Right atrium auricular region (tissue), 2 donors: ENCODE results near the gene GLS. TPM values are rescaled to one million over a fixed set of nuclear protein-coding genes. Genes with fewer than 3 reads are reported as not detected.

Experiments
- DNase-seq: peaks from one replicate; pipeline ENCODE4 v3.0.0-alpha.2; 2019; ENCODE audit warnings: low spot score
- H3K27ac ChIP-seq, 2 donors: fragments of 200-600 bp; sonication (generic); 1 replicate in 1 of 2; 2 replicates in 1 of 2; pipeline ENCODE4 v1.5.1; 2016 to 2019
- H3K27me3 ChIP-seq, 2 donors: fragments of 200-600 bp; sonication (generic); one replicate each; pipeline versions ENCODE4 v1.5.1 to v1.6.0; 2017 to 2019
- H3K36me3 ChIP-seq: fragments of 200-600 bp; sonication (generic); one replicate; pipeline ENCODE4 v1.5.1; 2016
- H3K4me1 ChIP-seq, 2 donors: fragments of 200-600 bp; sonication (generic); one replicate each; pipeline versions ENCODE4 v1.5.1 to v1.6.0; 2017 to 2019
- H3K4me3 ChIP-seq, 2 donors: fragments of 200-600 bp; sonication (generic); 1 replicate in 1 of 2; 2 replicates in 1 of 2; pipeline ENCODE4 v1.5.1; 2017 to 2019; ENCODE audit warnings: mild to moderate bottlenecking in 1 of 2, moderate library complexity in 1 of 2
- H3K9me3 ChIP-seq, 2 donors: fragments of 200-600 bp; sonication (generic); one replicate each; pipeline ENCODE4 v1.5.1; 2019
- CTCF ChIP-seq, 2 donors: fragments of 200-600 bp; sonication (generic); IDR thresholded peaks; one replicate each; pipeline ENCODE4 v1.5.1; 2019; ENCODE audit warnings: antibody characterized with exemption in 2 of 2
- total RNA-seq, 2 donors: library from RNA; depleted of rRNA; stranded (reverse); fragments of >200 nt; gene quantifications; one replicate each; pipeline ENCODE4 v1.1.0, GENCODE V29; 2016

Gene GLS
- total RNA-seq, 2 donors from 2014 or later = 53.7 to 77.2 TPM

- H3K4me1 ChIP-seq = peaks cover 0 to 58% of the 10 kb centered on the region in 2 donors
- no peak for TF ChIP-seq CTCF (IDR thresholded peaks at IDR 0.05)
- DNase-seq = no peak
- H3K9me3 ChIP-seq = no peaks in the 10 kb centered on the region
- H3K36me3 ChIP-seq = peaks cover 11% of the 10 kb centered on the region
- peak overlapping the region in 1 of 2 donors; percentile 9 for H3K27ac ChIP-seq
- no peaks in the 10 kb centered on the region for H3K27me3 ChIP-seq
- no peak overlapping the region for H3K4me3 ChIP-seq
Measured at GRCh38 chr2:190891372-190891771, 10.8 kb downstream of the GLS start.

- Histone ChIP-seq H3K9me3 (no peaks in the 10 kb centered on the region), H3K4me1 (peaks cover 0 to 55% of the 10 kb centered on the region in 2 donors), H3K27ac (peak overlapping the region in 1 of 2 donors; percentile 9), H3K27me3 (no peaks in the 10 kb centered on the region), H3K36me3 (peaks cover 11% of the 10 kb centered on the region), H3K4me3 (no peak overlapping the region)
- no peak for TF ChIP-seq CTCF (IDR thresholded peaks at IDR 0.05)
- no peak for DNase-seq
Measured at GRCh38 chr2:190891889-190892288, 11.3 kb downstream of the GLS start.

GRCh38 chr2:190893157-190893556 is 12.5 kb downstream of the GLS start:
- H3K4me3 ChIP-seq = no peak overlapping the region
- H3K9me3 ChIP-seq = no peaks in the 10 kb centered on the region
- H3K27me3 ChIP-seq = no peaks in the 10 kb centered on the region
- no peak overlapping the region for H3K27ac ChIP-seq
- TF ChIP-seq CTCF (IDR thresholded peaks at IDR 0.05) = no peak
- DNase-seq = no peak
- H3K4me1 ChIP-seq = peaks cover 0 to 43% of the 10 kb centered on the region in 2 donors
- H3K36me3 ChIP-seq = peaks cover 11% of the 10 kb centered on the region

- no peak overlapping the region for H3K4me3 ChIP-seq
- peaks cover 0 to 19% of the 10 kb centered on the region in 2 donors for H3K4me1 ChIP-seq
- no peak for TF ChIP-seq CTCF (IDR thresholded peaks at IDR 0.05)
- H3K27ac ChIP-seq = peak overlapping the region in 1 of 2 donors; percentile 1
- no peaks in the 10 kb centered on the region for H3K9me3 ChIP-seq
- DNase-seq = no peak
- no peaks in the 10 kb centered on the region for H3K27me3 ChIP-seq
- H3K36me3 ChIP-seq = peaks cover 25% of the 10 kb centered on the region
Measured at GRCh38 chr2:190896477-190896876, 15.9 kb downstream of the GLS start.

GRCh38 chr2:190903693-190904450 is 23.3 kb downstream of the GLS start:
- Histone ChIP-seq H3K36me3 (peaks cover 44% of the 10 kb centered on the region), H3K4me1 (no peaks in the 10 kb centered on the region), H3K27ac (no peak overlapping the region), H3K4me3 (no peak overlapping the region), H3K27me3 (no peaks in the 10 kb centered on the region), H3K9me3 (no peaks in the 10 kb centered on the region)
- DNase-seq = no peak
- no peak for TF ChIP-seq CTCF (IDR thresholded peaks at IDR 0.05)
